HepG2 (cell line): ENCODE data around the gene VPS4A.

Source experiments
- MYNN ChIP-seq: sonication (generic); formaldehyde crosslinking; IDR thresholded peaks from 2 replicates; pipeline ENCODE4 v1.4.0; 2020; ENCODE audit warnings: mild to moderate bottlenecking, low read depth, missing genetic modification reagents
- SMAD9 ChIP-seq: sonication (generic); formaldehyde crosslinking; IDR thresholded peaks from 2 replicates; pipeline ENCODE4 v1.5.1; 2020; ENCODE audit warnings: mild to moderate bottlenecking, missing genetic modification reagents
- SNAPC5 ChIP-seq: sonication (generic); formaldehyde crosslinking; IDR thresholded peaks from 2 replicates; pipeline ENCODE4 v1.8.1; 2023; ENCODE audit warnings: mild to moderate bottlenecking, missing genetic modification reagents, borderline replicate concordance
- ZNF124 ChIP-seq: sonication (generic); formaldehyde crosslinking; IDR thresholded peaks from 2 replicates; pipeline ENCODE4 v1.4.0; 2020; ENCODE audit warnings: missing genetic modification reagents

- TF ChIP-seq ZNF124 (CRISPR knock-in tag) (no peak), SMAD9 (CRISPR knock-in tag) (no peak), SNAPC5 (CRISPR knock-in tag) (no peak), MYNN (CRISPR knock-in tag) (no peak)
These were observed 27.3 kb upstream of the VPS4A start for GRCh38 chr16:69283851-69284250.
